ENCODE results near the gene INTS1. TPM values are rescaled to one million over a fixed set of nuclear protein-coding genes. Genes with fewer than 3 reads are reported as not detected.
A peak's percentile ranks its signal among the peaks of the same experiment; 100 is the strongest.
"Not testable (repeated sequence)": the region's sequence is repeated elsewhere in the genome, so short reads cannot be mapped to it uniquely, and the experiment has no call there.

The INTS1 gene
- total RNA-seq, 2 donors from 2014 or later: 26.9 to 42.4 TPM

- ATAC-seq (peak; percentile 19 to 71), DNase-seq (peak; percentile 91)
- intact Hi-C loops (cut with DNase I): no loop called here
Measured at GRCh38 chr7:1458683-1459511, 45.3 kb downstream of the INTS1 start, which contains the start of gene MICALL2. Gene MICALL2, minus strand, starts transcription at chr7:1459470. Its CDS starts 144 bp downstream, at chr7:1459326.

DNA sequence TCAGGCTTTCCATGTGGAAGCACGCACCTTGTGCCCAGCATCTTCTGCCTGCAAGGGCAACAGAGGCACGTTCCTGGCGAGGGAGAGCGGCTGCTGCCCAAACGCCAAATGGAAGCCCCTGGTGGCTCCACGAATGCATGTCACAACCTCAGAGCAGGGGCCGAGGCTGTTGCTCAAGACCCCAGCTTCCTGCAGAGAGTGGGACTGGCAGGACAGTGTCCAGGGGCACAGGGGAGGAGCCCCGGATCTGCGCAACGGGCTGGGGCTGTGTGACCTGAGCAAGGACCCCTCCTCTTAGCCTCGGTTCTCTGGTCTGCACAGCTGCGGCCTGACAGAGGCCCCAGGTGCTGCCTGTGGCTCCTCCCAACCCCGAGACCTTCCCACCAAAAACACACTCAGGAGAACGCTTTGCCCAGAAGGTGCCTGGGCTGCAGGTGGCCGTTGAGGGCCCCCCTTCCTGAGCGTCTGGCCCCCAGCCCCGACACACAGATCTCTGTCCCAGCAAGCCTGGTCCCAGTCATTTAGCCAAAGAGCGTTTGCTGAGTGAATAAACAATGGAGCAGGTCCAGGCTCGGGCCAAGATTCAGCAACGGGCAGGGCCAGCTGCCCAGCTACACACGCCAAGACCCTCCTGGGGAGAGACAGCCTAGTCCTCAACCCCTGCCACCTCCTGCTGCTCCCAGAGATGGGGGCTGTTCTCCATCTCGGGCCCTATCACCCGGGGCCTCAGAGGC is 46.1 kb downstream of the INTS1 start:
- DNase-seq: no peak
- ATAC-seq: no peak
- intact Hi-C loops (cut with DNase I): no loop called here

DNA sequence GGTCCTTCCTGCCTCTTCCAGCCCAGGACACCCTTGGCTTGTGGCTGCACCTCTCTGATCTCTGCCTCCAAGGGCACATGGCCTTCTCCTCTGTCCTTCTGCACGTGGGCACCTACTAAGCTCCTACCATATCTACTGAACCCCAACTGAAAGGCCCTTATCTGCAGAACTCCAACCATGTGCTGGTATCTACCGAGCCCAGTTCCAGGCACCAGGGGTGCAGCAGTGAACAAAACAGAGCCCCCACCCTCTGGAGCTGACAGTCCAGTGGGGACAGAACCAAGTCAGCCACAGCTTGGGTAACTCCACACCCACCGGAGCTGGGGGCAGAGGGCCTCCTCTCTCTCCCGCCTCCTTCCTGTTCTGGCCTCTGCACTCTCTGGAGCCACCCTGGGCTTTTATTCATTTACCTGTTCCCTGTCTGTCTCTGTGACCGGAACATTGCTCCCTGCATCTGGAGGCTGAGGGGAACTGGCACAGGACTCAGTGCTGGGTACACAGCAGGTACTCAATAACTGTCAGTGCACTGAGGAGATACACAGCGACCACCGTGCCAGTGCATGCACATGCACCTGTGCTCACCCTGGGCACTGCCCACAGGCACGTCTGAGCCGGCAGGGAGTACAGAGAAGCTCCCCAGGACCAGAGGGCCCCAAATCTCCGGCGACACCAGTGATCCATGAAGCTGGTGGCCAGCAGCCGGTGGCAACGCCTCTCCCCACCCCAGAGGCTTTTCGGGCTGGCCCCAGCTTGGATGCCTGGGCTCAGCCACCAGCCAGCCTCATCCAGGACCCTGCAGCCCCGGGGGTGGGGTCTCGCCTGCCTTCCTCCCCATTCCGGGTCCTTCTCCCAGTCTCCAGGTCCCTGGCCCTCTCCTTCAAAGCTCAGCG is 46.9 kb downstream of the INTS1 start:
- ATAC-seq: no peak
- DNase-seq: no peak
- intact Hi-C loops (cut with DNase I): no loop called here

- DNase-seq: no peak
- ATAC-seq: no peak
- intact Hi-C loops (cut with DNase I): no loop called here
Measured at GRCh38 chr7:1455955-1456354, 48.2 kb downstream of the INTS1 start.

- intact Hi-C loops (cut with DNase I): no loop called here
- ATAC-seq: no peak
- no peak for DNase-seq
Measured at GRCh38 chr7:1455241-1455939, 48.8 kb downstream of the INTS1 start.

- intact Hi-C loops (cut with DNase I): no loop called here
- ATAC-seq (peak in 1 of 2 donors; percentile 1), DNase-seq (peak; percentile 61)
Measured at GRCh38 chr7:1454542-1454941, 49.6 kb downstream of the INTS1 start.

GRCh38 chr7:1452205-1452604 is 52.0 kb downstream of the INTS1 start:
- DNase-seq (no peak), ATAC-seq (no peak)
- intact Hi-C loops (cut with DNase I): no loop called here

DNA sequence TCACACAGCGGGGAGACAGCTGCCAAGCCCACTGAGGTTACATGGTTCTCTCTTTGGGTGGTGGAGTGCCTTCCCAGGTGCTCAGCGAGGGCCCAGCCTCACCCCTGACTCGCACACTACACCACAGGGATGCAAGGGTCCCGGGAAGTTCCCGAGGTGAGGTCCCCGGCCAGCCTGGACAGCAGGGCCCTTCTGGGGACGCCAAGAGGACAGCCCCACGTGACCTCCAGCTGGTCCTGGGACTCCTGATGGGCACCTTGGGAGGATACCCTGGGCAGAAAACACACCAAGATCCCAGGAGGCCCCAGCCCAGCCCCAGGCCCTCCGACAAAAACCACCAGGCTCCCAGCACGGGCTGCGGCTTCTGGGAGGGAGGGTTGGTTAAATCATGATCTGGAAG is 53.2 kb downstream of the INTS1 start:
- ATAC-seq (no peak), DNase-seq (no peak)
- intact Hi-C loops (cut with DNase I): no loop called here

GRCh38 chr7:1450431-1450830 is 53.8 kb downstream of the INTS1 start:
- no peak for DNase-seq
- intact Hi-C loops (cut with DNase I): no loop called here
- no peak for ATAC-seq

DNA sequence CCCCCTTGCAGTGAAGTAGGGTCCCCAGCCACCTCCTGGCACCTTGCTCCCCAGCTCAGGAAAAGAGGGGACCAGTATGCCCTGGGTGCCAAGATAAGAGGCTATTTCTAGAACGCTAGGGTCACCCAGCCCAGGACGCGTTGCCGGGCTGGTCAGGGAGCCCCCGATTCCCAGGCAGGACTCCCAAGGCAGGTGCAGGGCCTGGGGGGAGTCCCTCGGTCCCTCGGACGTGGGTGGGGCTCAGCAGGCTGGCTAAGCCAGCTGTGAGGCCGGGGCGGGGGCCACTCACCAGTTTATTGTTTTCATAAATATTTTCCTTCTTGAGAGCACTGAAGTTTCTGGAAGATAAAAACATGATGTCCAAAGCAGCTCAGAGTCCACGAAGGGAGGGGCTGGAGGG is 54.2 kb downstream of the INTS1 start:
- DNase-seq (no peak), ATAC-seq (no peak)
- intact Hi-C loops (cut with DNase I): no loop called here

DNA sequence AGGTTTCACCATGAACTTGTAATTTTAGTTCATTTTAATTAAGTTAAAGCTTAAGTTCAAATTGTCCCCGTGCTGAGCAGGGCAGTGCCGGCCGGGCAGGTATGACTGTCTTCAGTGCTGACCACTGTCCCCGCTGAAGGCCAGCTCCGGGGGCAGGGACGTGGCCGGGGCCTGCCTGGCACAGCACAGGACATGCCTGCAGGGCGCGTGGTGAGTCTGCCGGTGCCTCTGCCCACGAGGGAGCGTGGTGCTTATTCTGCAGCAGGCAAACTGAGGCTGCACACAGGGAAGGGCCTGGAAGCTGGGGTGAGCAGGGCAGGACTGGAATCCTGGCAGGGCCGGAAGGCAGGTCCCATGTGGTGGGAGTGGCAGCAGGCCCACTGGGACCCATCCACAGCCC is 54.7 kb downstream of the INTS1 start:
- no peak for ATAC-seq
- DNase-seq: no peak
- intact Hi-C loops (cut with DNase I): no loop called here

DNA sequence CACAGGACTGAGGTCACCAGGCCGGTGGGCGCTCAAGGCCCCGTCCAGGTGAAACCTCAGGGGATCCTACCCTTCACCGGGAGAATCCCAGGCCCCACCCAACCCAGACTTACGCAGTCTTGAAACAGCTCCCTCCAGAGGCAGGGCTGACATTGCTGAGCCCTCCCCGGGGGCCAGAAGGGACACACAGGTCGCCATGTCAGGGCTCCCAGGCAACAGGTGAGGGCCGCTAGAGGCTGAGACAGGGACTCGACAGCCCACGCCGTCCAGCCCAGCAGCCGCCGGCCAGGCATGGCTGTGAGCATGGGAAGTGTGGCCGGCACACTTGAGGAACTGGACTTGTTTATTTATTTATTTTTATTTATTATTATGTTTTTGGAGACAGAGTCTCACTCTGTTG is 55.2 kb downstream of the INTS1 start:
- no peak for ATAC-seq
- no peak for DNase-seq
- intact Hi-C loops (cut with DNase I): no loop called here

DNA sequence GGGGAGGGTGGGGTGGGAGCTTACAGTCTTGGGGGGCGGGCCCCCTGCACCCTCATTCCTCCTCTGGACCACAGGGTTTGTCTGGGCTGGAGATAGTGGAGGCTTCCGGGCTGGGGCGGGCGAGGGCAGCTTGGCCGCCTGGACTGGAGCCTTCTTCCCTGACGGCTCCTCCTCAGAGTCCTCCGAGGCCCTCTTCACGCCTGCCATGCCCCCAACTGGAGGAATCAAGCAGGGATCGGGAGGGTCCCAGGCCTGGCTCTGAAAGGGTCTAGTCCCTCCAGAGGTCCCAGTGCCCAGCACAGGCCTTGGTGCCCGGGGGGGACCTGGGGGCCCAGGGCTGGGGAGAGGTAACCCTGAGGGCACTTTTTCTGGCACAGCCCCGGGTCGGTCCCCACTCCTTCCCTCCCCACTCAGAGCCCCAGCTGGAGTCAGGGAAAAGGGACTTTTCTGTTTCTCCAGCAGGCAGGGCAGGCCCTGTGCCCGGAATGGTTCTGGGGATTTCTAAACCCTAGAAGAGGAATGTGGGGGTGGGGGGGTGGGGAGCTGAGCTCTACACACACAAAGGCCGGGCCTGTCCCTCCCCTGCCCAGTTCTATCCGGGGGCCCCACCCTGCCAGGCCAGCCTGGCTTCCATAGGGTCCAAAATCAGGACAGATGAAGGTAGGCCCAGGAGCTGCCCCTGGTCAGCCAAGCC is 56.5 kb downstream of the INTS1 start:
- ATAC-seq (peak in 1 of 2 donors; percentile 69), DNase-seq (no peak)
- intact Hi-C loops (cut with DNase I): no loop called here

- no peak for DNase-seq
- intact Hi-C loops (cut with DNase I): no loop called here
- no peak for ATAC-seq
Measured at GRCh38 chr7:1447112-1447511, 57.1 kb downstream of the INTS1 start.

GRCh38 chr7:1446620-1447032 is 57.6 kb downstream of the INTS1 start:
- ATAC-seq (no peak), DNase-seq (no peak)
- intact Hi-C loops (cut with DNase I): no loop called here

- DNase-seq; intact Hi-C loops (cut with DNase I); ATAC-seq: not testable (repeated sequence)
Measured at GRCh38 chr7:1446026-1446425, 58.2 kb downstream of the INTS1 start.

- intact Hi-C loops (cut with DNase I): no loop called here
Measured at GRCh38 chr7:1445341-1445740, 58.8 kb downstream of the INTS1 start.

DNA sequence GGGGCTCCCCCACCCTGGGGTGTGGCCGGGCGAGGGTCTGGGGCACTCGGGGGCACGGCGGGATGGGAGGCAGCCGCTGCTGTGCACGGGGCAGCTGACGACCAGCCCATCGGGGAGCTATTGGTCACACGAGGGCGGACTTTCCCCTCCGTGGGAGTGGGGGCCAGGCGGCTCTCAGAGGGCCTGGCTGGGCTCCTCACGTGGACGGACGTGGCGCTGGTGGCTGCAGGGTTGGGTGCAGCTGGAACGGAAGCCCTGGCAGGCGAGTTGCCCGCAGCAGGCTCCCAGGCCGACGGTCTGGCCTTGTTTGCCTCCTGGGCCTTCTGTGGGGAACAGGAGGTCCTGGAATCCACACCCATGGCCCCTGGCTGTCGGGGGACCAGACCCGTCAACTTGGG is 59.3 kb downstream of the INTS1 start:
- intact Hi-C loops (cut with DNase I): no loop called here
- no peak for ATAC-seq
- no peak for DNase-seq

More at GRCh38 chr7:1445341-1445740, 58.8 kb downstream of the INTS1 start:
- no peak for DNase-seq
- no peak for ATAC-seq
